Activated naive CD8-positive, alpha-beta T cell treated with anti-CD3 and anti-CD28 coated beads for 36 hours (primary cell): ENCODE results near the gene VAMP5. TPM values are rescaled to one million over a fixed set of nuclear protein-coding genes. Genes with fewer than 3 reads are reported as not detected.
"Not testable (repeated sequence)": the region's sequence is repeated elsewhere in the genome, so short reads cannot be mapped to it uniquely, and the experiment has no call there.

Experiments used
- DNase-seq: peaks from one replicate; pipeline ENCODE4 v3.0.0; 2021
- H3K27ac Mint-ChIP-seq: one replicate; pipeline ENCODE4 v1.8.0; 2022; ENCODE audit warnings: mild to moderate bottlenecking, moderate library complexity, mixed read lengths
- H3K27me3 Mint-ChIP-seq: one replicate; pipeline ENCODE4 v1.8.0; 2022; ENCODE audit warnings: mild to moderate bottlenecking, mixed read lengths
- H3K36me3 Mint-ChIP-seq: one replicate; pipeline ENCODE4 v1.8.0; 2021; ENCODE audit warnings: mild to moderate bottlenecking, mixed read lengths
- H3K4me1 Mint-ChIP-seq: one replicate; pipeline ENCODE4 v1.8.0; 2021; ENCODE audit warnings: mixed read lengths
- H3K4me3 Mint-ChIP-seq: one replicate; pipeline ENCODE4 v1.8.0; 2022; ENCODE audit warnings: mild to moderate bottlenecking, moderate library complexity, mixed read lengths
- H3K9me3 Mint-ChIP-seq: one replicate; pipeline ENCODE4 v1.8.0; 2022; ENCODE audit warnings: mixed read lengths
- total RNA-seq, 2 experiments: library from RNA; stranded (reverse); gene quantifications; one replicate each; pipeline ENCODE4 v1.2.3, GENCODE V29; 2021

The VAMP5 gene
- 10 to 100 TPM; 27.9 to 29.3 TPM for total RNA-seq

- peak; percentile 54 for DNase-seq
- Mint-ChIP-seq H3K27me3 (no peaks in the 10 kb centered on the region), H3K4me3 (peak within 1 kb of the TSS; percentile 82), H3K36me3 (peaks cover 18% of the 10 kb centered on the region), H3K27ac (peak within 1 kb of the TSS; percentile 91), H3K9me3 (no peaks in the 10 kb centered on the region), H3K4me1 (peaks cover 51% of the 10 kb centered on the region)
These were observed at the start of gene VAMP5 for GRCh38 chr2:85584354-85584856. Gene VAMP5, plus strand, starts transcription at chr2:85584431. Its CDS starts 60 bp downstream, at chr2:85584491.

- Mint-ChIP-seq H3K36me3 (peaks cover 15% of the 10 kb centered on the region), H3K4me1 (peaks cover 15% of the 10 kb centered on the region), H3K27ac (no peak overlapping the region), H3K9me3 (no peaks in the 10 kb centered on the region), H3K4me3 (no peak overlapping the region), H3K27me3 (peaks cover 6% of the 10 kb centered on the region)
- DNase-seq: no peak
These were observed 49.4 kb upstream of the VAMP5 start for GRCh38 chr2:85534881-85535280.

- Mint-ChIP-seq H3K4me1 (peaks cover 29% of the 10 kb centered on the region), H3K4me3 (no peak overlapping the region), H3K27me3 (peaks cover 9% of the 10 kb centered on the region), H3K9me3 (no peaks in the 10 kb centered on the region), H3K36me3 (peaks cover 31% of the 10 kb centered on the region), H3K27ac (no peak overlapping the region)
- DNase-seq: no peak
These were observed 47.8 kb upstream of the VAMP5 start for GRCh38 chr2:85536479-85536878.

- Mint-ChIP-seq H3K4me1 (peaks cover 42% of the 10 kb centered on the region), H3K36me3 (peaks cover 45% of the 10 kb centered on the region), H3K9me3 (no peaks in the 10 kb centered on the region), H3K27ac (peak overlapping the region; percentile 99), H3K27me3 (peaks cover 9% of the 10 kb centered on the region), H3K4me3 (peak overlapping the region; percentile 97)
- DNase-seq: peak; percentile 42
These were observed 46.4 kb upstream of the VAMP5 start for GRCh38 chr2:85537600-85538506.

- peak; percentile 93 for DNase-seq
- peak within 1 kb of the TSS; percentile 97 for H3K4me3 Mint-ChIP-seq
- peaks cover 47% of the 10 kb centered on the region for H3K4me1 Mint-ChIP-seq
- H3K9me3 Mint-ChIP-seq: no peaks in the 10 kb centered on the region
- peaks cover 9% of the 10 kb centered on the region for H3K27me3 Mint-ChIP-seq
- H3K27ac Mint-ChIP-seq: peak within 1 kb of the TSS; percentile 99
- H3K36me3 Mint-ChIP-seq: peaks cover 53% of the 10 kb centered on the region
These were observed 45.5 kb upstream of the VAMP5 start, which contains the start of gene MAT2A for GRCh38 chr2:85538507-85539360. Gene MAT2A, plus strand, starts transcription at chr2:85539168. Its CDS starts 120 bp downstream, at chr2:85539288.

GRCh38 chr2:85539361-85540132 is 44.7 kb upstream of the VAMP5 start:
- H3K9me3 Mint-ChIP-seq: no peaks in the 10 kb centered on the region
- peak overlapping the region; percentile 99 for H3K27ac Mint-ChIP-seq
- peaks cover 9% of the 10 kb centered on the region for H3K27me3 Mint-ChIP-seq
- peaks cover 50% of the 10 kb centered on the region for H3K4me1 Mint-ChIP-seq
- H3K4me3 Mint-ChIP-seq: peak overlapping the region; percentile 97
- peak; percentile 77 for DNase-seq
- H3K36me3 Mint-ChIP-seq: peaks cover 61% of the 10 kb centered on the region

- Mint-ChIP-seq H3K36me3 (peaks cover 66% of the 10 kb centered on the region), H3K4me1 (peaks cover 52% of the 10 kb centered on the region), H3K27ac (peak overlapping the region; percentile 94), H3K9me3 (no peaks in the 10 kb centered on the region), H3K4me3 (peak overlapping the region; percentile 97), H3K27me3 (peaks cover 9% of the 10 kb centered on the region)
- DNase-seq: no peak
These were observed 44.0 kb upstream of the VAMP5 start for GRCh38 chr2:85540133-85540648.

- peaks cover 67% of the 10 kb centered on the region for H3K36me3 Mint-ChIP-seq
- H3K27ac Mint-ChIP-seq: peak overlapping the region; percentile 94
- no peak for DNase-seq
- H3K9me3 Mint-ChIP-seq: no peaks in the 10 kb centered on the region
- peak overlapping the region; percentile 97 for H3K4me3 Mint-ChIP-seq
- H3K27me3 Mint-ChIP-seq: peaks cover 9% of the 10 kb centered on the region
- peaks cover 52% of the 10 kb centered on the region for H3K4me1 Mint-ChIP-seq
These were observed 43.0 kb upstream of the VAMP5 start for GRCh38 chr2:85541262-85541661.

- peaks cover 67% of the 10 kb centered on the region for H3K36me3 Mint-ChIP-seq
- DNase-seq: no peak
- H3K27me3 Mint-ChIP-seq: peaks cover 9% of the 10 kb centered on the region
- H3K27ac Mint-ChIP-seq: peak overlapping the region; percentile 94
- no peaks in the 10 kb centered on the region for H3K9me3 Mint-ChIP-seq
- H3K4me1 Mint-ChIP-seq: peaks cover 46% of the 10 kb centered on the region
- H3K4me3 Mint-ChIP-seq: peak overlapping the region; percentile 97
These were observed 42.3 kb upstream of the VAMP5 start for GRCh38 chr2:85541753-85542457.

GRCh38 chr2:85542777-85543176 is 41.5 kb upstream of the VAMP5 start:
- peak overlapping the region; percentile 97 for H3K4me3 Mint-ChIP-seq
- peaks cover 9% of the 10 kb centered on the region for H3K27me3 Mint-ChIP-seq
- H3K27ac Mint-ChIP-seq: peak overlapping the region; percentile 94
- H3K9me3 Mint-ChIP-seq: no peaks in the 10 kb centered on the region
- DNase-seq: no peak
- H3K4me1 Mint-ChIP-seq: peaks cover 39% of the 10 kb centered on the region
- H3K36me3 Mint-ChIP-seq: peaks cover 63% of the 10 kb centered on the region

GRCh38 chr2:85544254-85544691 is 40.0 kb upstream of the VAMP5 start:
- H3K36me3 Mint-ChIP-seq: peaks cover 56% of the 10 kb centered on the region
- not testable (repeated sequence) for DNase-seq, H3K9me3 Mint-ChIP-seq, H3K27me3 Mint-ChIP-seq
- H3K4me1 Mint-ChIP-seq: peaks cover 38% of the 10 kb centered on the region
- peak overlapping the region; percentile 68 for H3K27ac Mint-ChIP-seq
- H3K4me3 Mint-ChIP-seq: peak overlapping the region; percentile 15

- peaks cover 37% of the 10 kb centered on the region for H3K4me1 Mint-ChIP-seq
- not testable (repeated sequence) for H3K4me3 Mint-ChIP-seq, H3K27me3 Mint-ChIP-seq, DNase-seq, H3K9me3 Mint-ChIP-seq
- H3K27ac Mint-ChIP-seq: peak overlapping the region; percentile 52
- H3K36me3 Mint-ChIP-seq: peaks cover 48% of the 10 kb centered on the region
These were observed 39.1 kb upstream of the VAMP5 start for GRCh38 chr2:85544915-85545779.

- H3K36me3 Mint-ChIP-seq: peaks cover 44% of the 10 kb centered on the region
- no peak for DNase-seq
- no peaks in the 10 kb centered on the region for H3K27me3 Mint-ChIP-seq
- H3K9me3 Mint-ChIP-seq: no peaks in the 10 kb centered on the region
- peaks cover 30% of the 10 kb centered on the region for H3K4me1 Mint-ChIP-seq
- H3K4me3 Mint-ChIP-seq: no peak overlapping the region
- H3K27ac Mint-ChIP-seq: peak overlapping the region; percentile 52
These were observed 38.4 kb upstream of the VAMP5 start for GRCh38 chr2:85545780-85546240.
